GM18951 (cell line): ENCODE measurements around the gene YDJC.
"Not testable (repeated sequence)": the region's sequence is repeated elsewhere in the genome, so short reads cannot be mapped to it uniquely, and the experiment has no call there.

Experiments
- POLR2A ChIP-seq: IDR thresholded peaks from 4 replicates; pipeline ENCODE4 v1.6.1; 2011; ENCODE audit warnings: mild to moderate bottlenecking; ENCODE audit not compliant: insufficient read length, insufficient read depth; ENCODE audit errors: extremely low read depth
- in situ Hi-C: fragments of 300-500 bp; cut with MboI; formaldehyde crosslinking; loops from one replicate; pipeline ENCODE4 v1.12.0; 2022; ENCODE audit warnings: low sequenced_read_pairs, mixed read lengths, inconsistent platforms; ENCODE audit not compliant: unreplicated experiment

YDJC gene

DNA sequence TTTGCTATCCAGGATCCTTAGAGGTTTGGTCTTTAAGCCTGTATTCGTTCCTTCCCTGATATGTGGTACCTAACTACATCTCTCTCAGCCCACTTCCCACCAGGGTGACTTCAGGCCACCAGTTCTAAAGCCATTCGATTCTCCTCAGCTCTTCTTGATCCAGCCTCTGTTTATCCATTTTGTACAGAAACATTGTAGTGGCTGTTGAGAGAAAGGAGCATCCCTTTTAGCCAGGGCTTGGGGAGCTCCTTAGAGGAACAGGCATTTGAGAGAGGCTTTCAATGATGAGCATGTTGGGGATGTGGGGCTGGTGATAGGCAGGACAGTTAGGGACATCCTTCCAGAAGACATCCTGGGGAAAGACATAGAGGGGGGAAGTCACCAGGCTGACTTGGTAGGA lies 44.4 kb downstream of the YDJC start:
- TF ChIP-seq POLR2A = no peak
- in situ Hi-C loops = no loop called here

- no peak for TF ChIP-seq POLR2A
- in situ Hi-C loops = no loop called here
Observed at GRCh38 chr22:21582801-21583740, 46.8 kb downstream of the YDJC start.

GRCh38 chr22:21581009-21581713 lies 48.7 kb downstream of the YDJC start:
- in situ Hi-C loops = not testable (repeated sequence)

DNA sequence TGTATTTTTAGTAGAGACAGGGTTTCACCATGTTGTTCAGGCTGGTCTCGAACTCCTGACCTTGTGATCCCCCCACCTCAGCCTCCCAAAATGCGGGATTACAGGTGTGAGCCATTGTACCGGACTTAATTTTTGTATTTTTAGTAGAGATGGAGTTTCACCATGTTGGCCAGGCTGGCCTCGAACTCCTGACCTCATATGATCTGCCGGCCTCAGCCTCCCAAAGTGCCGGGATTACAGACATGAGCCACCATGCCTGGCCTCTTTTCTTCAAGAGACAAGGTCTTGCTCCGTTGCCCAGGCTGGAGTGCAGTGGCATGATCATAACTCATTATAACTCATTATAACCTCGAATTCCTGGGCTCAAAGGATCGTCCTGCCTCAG lies 49.2 kb downstream of the YDJC start:
- in situ Hi-C loops = not testable (repeated sequence)

DNA sequence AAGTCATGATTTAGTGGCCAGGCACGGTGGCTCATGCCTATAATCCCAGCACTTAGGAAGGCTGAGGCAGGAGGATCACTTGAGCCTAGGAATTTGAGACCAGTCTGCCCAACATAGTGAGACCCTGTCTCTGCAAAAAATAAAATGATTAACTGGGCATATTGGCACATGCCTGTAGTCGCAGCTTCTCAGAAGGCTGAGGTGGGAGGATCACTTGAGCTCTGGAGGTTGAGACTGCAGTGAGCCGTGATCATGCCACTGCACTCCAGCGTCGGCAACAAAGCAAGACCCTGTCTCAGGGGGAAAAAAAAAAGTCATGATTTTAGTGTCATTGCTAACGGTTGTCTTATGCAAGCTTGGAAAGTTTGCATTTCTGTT lies 50.4 kb downstream of the YDJC start:
- no peak for TF ChIP-seq POLR2A
- in situ Hi-C loops = no loop called here
